HG02588 (cell line): Measurements from ENCODE around the gene TARBP2.

Experiments used
- ATAC-seq: cut with Tn5 transposase; IDR thresholded peaks from one replicate; pipeline ENCODE4 v1.9.1; 2021; ENCODE audit warnings: mild to moderate bottlenecking, moderate library complexity; ENCODE audit not compliant: unreplicated experiment

Gene TARBP2

GRCh38 chr12:53551889-53552291 is 50.8 kb downstream of the TARBP2 start:
- no peak for ATAC-seq

- no peak for ATAC-seq
Measured at GRCh38 chr12:53552361-53553327, 51.6 kb downstream of the TARBP2 start.
